Subcutaneous preadipocyte (primary cell): ENCODE results near the gene ANXA5. TPM values are rescaled to one million over a fixed set of nuclear protein-coding genes. Genes with fewer than 3 reads are reported as not detected.

ENCODE experiments used
- total RNA-seq: library from RNA; depleted of rRNA; stranded (reverse); fragments of >200 nt; gene quantifications from 2 replicates; pipeline ENCODE4 v1.2.3, GENCODE V29; 2012

Gene ANXA5
- total RNA-seq = 649 and 872 TPM in 2 replicates

DNA sequence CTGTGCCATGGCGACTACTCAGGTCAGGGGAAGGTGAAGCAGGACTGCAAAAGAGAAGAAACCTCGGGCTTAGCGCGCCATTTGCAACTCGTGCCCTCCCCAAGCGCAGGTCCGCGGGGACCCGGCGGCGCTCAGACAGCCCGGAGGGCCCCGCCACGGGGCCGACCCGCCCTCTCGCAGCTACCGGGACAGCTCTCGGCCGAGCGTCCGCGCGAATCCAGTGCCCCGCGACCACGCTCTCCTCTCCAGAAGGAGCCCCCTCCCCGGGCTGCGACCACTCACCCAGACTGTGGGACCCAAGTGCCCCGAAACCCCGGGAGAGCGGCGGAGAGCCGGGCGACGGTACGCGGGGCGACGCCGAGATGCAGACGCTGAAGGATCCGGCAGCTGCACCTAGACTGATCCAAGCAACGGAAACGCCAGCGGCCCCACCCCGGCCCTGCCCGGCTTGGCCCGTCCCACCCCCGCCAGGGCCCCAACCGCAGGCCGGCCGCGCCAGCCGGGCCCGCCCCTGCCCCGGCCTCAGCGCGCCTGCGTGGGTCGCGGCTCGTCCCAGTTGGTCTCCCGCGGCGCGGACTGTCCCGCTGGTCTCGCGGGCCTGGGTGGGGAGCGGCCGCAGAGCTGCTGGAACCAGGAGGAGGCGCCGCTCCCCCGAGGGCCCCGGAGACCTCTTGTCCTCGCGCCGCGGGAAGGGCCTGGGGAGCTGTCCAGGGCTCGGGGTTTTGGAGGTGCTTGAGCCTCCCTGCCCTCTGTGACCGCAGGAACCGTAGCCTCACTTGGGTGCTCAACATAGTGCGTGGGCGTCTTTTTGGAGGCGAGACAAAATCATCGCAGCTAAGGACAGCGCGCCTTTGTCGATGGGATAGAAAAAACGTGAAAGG, at the start of gene ANXA5:
ANXA5 (minus strand) TSS at position 400 of the 881 bp plus-strand sequence; CDS start at position 9, 391 bp downstream.

Other genes starting within 250 kb of the ANXA5 start
- gene SMIM43, start 68.2 kb upstream of the ANXA5 start, total RNA-seq = under 0.01 and 0.20 TPM in 2 replicates
- gene EXOSC9, start 104.3 kb upstream of the ANXA5 start, total RNA-seq = 32.7 and 40.5 TPM in 2 replicates
- 55.5 and 86.6 TPM in 2 replicates for gene CCNA2, start 126.9 kb upstream of the ANXA5 start, total RNA-seq
- gene BBS7, start 173.5 kb upstream of the ANXA5 start, total RNA-seq = 16.9 and 23.5 TPM in 2 replicates